Rectal smooth muscle tissue (tissue), 1 donor: ENCODE results near the gene LRP1.
A peak's percentile ranks its signal among the peaks of the same experiment; 100 is the strongest.

Experiments used
- H3K27ac ChIP-seq: one replicate; pipeline ENCODE4 v1.7.0; 2013; ENCODE audit warnings: low read depth, low read length, inconsistent platforms
- H3K27me3 ChIP-seq: one replicate; pipeline ENCODE4 v1.7.0; 2013; ENCODE audit warnings: low read length; ENCODE audit not compliant: control insufficient read depth, insufficient read depth
- H3K36me3 ChIP-seq: one replicate; pipeline ENCODE4 v1.7.0; 2013; ENCODE audit warnings: low read length; ENCODE audit not compliant: control insufficient read depth, insufficient read depth
- H3K4me1 ChIP-seq: one replicate; pipeline ENCODE4 v1.7.0; 2013; ENCODE audit warnings: low read length; ENCODE audit not compliant: control insufficient read depth, insufficient read depth
- H3K4me3 ChIP-seq: one replicate; pipeline ENCODE4 v1.7.0; 2013; ENCODE audit warnings: low read length
- H3K9ac ChIP-seq: one replicate; pipeline ENCODE4 v1.7.0; 2013; ENCODE audit warnings: low read length

The LRP1 gene

DNA sequence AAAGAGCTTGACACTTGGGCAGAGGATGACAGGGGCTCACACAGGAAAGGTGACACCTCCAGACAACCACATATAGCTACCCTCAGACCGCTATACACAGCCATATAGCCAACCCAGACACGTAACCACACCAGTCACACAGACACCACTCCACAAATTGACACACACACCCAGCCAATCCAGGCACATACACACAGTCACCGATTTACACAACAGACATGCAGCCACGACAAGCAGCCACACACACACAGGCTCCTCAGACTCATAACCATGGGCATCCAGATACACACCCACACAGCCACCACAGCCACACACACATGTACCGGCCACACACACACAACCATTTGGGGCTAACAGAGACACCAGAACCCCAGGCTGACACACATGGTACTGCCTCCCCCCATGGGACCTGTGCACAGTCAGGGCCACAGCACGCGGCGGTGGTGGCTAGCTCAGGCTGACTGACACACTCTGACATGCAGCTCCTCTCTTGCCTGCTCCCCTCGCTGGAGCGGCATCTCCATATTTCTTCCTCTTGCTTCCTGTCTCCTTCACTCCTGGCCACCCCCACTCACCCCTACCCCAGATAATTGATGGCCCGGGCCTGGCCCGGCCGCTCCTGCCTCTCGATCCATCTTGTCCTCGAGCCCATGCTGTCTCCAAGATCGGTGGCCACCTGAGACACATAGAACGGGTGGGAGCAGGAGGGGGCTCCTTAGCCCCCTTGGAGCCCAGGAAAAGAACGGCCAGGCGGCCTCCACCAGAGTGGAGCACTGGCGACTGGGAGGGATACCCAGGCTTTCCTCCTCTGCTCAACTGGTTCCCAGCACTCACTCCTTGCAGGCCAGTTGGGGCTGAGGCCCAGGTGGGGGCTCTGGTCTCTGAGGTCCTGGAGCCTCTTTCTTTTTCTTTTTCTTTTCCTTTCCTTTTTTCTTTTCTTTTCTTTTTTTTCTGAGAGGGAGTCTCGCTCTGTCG is 95.2 kb downstream of the LRP1 start:
- Histone ChIP-seq H3K4me3 (no peak overlapping the region), H3K9ac (no peak overlapping the region), H3K27me3 (peaks cover 68% of the 10 kb centered on the region), H3K36me3 (no peaks in the 10 kb centered on the region), H3K4me1 (no peaks in the 10 kb centered on the region), H3K27ac (no peak overlapping the region)

DNA sequence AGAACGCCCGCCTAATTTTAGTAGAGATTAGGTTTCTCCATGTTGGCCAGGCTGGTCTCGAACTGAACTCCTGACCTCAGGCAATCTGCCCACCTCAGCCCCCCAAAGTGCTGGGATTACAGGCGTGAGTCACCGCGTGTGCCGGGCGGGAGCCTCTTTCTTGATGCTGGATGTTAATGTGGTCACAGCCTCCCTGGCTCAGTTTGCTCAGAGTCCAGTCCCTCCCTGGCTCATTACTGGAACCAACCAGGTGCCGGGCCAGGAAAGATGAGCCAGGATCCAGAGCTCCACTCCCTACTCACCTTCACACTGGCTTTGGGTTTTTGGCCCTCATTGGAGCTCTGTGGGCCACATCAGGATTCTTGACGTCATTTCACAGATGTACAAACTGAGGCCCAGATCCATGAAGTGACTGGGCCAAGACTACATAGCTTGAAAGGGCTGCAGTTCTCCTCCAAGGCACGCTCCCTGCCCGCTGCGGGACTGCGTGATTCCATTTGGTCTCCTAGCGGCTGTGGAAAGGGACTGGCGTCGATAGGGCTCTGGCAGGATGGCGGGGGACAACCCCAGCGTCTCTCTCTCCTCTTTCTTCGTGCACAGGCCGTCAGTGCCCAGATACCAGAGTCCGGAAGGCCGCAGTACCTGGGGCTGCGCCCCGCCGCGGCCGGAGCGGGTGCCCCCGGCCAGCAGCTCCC is 96.1 kb downstream of the LRP1 start:
- no peak overlapping the region for H3K9ac ChIP-seq
- H3K36me3 ChIP-seq = no peaks in the 10 kb centered on the region
- peak overlapping the region; percentile 15 for H3K4me3 ChIP-seq
- no peak overlapping the region for H3K27ac ChIP-seq
- peaks cover 59% of the 10 kb centered on the region for H3K27me3 ChIP-seq
- H3K4me1 ChIP-seq = no peaks in the 10 kb centered on the region

DNA sequence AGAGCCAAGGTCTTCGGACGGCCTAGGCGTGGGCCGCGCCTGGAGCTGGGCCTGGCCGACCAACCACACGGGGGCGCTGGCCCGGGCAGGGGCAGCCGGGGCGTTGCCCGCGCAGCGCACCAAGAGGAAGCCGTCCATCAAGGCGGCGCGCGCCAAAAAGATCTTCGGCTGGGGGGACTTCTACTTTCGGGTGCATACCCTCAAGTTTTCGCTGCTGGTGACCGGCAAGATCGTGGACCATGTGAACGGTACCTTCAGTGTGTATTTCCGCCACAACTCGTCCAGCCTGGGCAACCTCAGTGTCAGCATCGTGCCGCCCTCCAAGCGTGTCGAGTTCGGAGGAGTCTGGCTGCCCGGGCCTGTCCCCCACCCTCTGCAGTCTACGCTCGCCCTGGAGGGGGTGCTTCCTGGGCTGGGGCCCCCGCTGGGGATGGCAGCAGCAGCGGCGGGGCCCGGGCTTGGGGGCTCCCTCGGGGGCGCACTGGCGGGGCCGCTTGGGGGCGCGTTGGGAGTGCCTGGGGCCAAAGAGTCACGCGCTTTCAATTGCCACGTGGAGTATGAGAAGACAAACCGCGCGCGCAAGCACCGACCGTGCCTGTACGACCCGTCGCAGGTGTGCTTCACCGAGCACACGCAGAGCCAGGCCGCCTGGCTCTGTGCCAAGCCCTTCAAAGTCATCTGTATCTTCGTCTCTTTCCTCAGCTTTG is 96.8 kb downstream of the LRP1 start:
- Histone ChIP-seq H3K36me3 (no peaks in the 10 kb centered on the region), H3K9ac (no peak overlapping the region), H3K4me3 (no peak overlapping the region), H3K27ac (no peak overlapping the region), H3K4me1 (no peaks in the 10 kb centered on the region), H3K27me3 (peaks cover 53% of the 10 kb centered on the region)

DNA sequence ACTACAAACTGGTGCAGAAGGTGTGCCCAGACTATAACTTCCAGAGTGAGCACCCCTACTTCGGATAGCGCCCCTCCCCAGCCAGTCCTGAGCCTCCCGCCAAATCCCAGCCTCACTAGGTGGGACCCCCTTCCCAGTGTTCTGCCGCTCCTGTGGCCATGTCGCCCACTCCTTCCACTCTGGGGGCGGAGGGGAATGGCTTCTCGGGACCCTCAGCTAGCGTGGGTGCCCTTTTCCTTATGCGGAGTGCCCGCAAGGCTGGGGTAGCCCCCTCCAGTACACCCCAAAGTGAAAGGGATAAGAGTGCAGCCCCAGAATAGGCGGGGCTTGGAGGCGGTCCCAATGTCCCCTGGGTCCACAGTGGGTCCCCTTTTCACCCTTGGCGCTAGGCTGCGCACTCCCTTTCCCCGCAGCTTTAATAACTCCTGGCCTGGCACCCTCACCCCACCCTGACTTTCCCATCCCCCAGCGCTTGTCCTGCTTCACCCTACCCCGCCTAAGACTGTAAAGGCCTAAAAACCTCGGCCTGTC is 97.5 kb downstream of the LRP1 start:
- H3K9ac ChIP-seq = no peak overlapping the region
- peaks cover 50% of the 10 kb centered on the region for H3K27me3 ChIP-seq
- no peaks in the 10 kb centered on the region for H3K36me3 ChIP-seq
- no peak overlapping the region for H3K4me3 ChIP-seq
- H3K27ac ChIP-seq = no peak overlapping the region
- H3K4me1 ChIP-seq = no peaks in the 10 kb centered on the region

DNA sequence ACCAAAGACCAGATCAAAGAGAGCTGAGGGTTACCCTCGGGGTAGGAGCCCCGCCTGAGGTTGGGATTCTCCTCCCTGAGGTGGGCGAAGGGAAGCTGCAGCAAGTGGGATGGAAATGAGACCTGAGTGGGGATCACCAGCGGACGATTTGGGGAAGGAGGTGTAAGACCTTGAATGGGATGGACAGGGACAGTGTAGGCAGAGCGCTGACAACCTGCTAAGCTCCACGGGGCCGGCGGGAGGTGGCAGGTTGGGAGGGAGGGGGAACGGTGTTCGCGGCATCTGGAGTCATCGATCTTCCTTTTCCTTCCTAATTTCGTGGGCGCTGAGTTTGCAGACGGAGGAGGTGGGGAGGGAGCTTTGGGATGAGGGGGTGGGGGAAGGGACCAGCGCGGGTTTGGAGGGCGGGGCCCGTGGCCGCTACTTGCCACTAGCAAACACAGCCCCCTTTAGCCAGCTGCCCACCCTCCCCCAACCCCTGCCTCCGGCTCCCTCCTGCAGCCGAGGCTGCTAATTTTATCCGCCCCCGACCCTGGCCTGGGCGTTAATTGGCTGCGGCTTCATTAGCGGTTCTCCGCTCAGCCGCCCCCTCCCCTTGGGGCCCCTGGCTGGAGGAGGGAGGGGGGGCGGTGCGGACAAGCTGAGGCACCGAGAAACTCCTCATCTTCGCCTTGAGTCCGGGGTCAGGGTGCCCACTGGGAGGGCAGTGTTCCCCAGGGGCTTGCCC is 98.5 kb downstream of the LRP1 start:
- Histone ChIP-seq H3K4me3 (no peak overlapping the region), H3K36me3 (peaks cover 4% of the 10 kb centered on the region), H3K27me3 (peaks cover 40% of the 10 kb centered on the region), H3K9ac (no peak overlapping the region), H3K4me1 (no peaks in the 10 kb centered on the region), H3K27ac (no peak overlapping the region)

DNA sequence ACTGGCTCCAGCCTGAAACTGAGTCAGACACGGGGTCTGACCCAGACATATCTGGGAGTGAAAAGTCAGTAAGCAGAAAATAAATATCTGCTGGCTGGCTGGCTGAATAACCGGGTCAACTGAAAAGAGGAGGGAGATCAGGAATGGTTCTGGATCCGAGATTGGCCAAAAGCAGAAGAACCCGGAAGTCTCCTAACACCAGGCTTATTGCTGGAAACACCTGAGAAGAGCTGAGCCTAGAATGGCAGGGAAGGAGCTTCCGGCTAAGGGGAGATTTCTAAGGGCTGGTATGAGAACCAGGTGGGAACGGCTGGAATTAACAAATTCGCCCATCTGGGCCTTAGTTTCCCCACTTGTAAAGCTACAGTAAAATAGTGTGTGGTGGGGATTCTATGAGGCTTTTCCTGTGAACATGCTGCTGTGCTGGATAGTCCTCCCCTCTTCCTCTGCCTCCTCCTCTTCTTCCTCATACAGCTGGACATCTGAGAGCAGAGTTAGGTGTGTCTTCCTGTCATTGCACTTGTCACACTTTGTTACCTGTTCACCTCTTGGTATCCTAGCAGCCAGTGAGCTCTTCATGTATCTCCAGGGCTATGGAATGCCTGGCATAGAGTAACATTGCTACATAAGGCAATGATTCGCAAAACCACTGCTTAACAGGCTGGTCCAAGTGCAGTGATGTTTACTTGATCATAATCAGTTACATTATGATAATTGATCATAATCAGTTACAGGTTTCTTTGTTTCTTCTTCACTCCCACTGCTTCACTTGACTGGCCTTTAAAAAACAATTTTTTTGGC is 99.2 kb downstream of the LRP1 start:
- no peak overlapping the region for H3K9ac ChIP-seq
- peaks cover 33% of the 10 kb centered on the region for H3K27me3 ChIP-seq
- no peaks in the 10 kb centered on the region for H3K4me1 ChIP-seq
- H3K4me3 ChIP-seq = no peak overlapping the region
- H3K36me3 ChIP-seq = peaks cover 12% of the 10 kb centered on the region
- no peak overlapping the region for H3K27ac ChIP-seq

DNA sequence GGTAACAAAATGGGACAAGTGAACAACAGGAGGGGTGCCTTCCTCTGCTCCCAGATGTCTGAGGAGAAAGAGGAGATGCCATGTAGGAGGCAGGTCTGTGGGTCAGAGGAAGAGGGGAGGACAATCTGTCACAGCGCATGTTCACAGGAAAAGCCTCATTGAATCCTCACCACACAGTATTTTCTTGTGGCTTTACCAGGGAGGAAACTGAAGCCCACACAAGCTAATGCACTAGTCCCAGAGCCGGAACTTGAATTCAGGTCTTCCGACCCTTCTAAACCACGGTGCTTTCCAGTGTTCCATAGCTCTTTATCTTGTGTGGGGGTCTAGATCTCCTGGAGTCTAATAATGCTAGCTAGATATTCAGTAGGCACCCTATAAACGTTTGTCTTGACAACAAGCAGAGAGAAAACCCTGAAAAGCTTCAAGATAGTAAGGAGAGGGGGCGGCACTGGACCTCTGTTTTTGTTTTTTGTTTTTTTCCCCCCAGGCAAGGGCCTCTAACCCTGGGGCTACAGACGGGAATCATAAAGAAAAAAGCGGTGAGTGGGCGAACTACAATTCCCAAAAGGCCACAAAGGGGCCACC is 100.9 kb downstream of the LRP1 start:
- no peaks in the 10 kb centered on the region for H3K4me1 ChIP-seq
- peak overlapping the region; percentile 77 for H3K4me3 ChIP-seq
- H3K27ac ChIP-seq = no peak overlapping the region
- H3K27me3 ChIP-seq = peaks cover 18% of the 10 kb centered on the region
- H3K9ac ChIP-seq = no peak overlapping the region
- H3K36me3 ChIP-seq = peaks cover 25% of the 10 kb centered on the region

DNA sequence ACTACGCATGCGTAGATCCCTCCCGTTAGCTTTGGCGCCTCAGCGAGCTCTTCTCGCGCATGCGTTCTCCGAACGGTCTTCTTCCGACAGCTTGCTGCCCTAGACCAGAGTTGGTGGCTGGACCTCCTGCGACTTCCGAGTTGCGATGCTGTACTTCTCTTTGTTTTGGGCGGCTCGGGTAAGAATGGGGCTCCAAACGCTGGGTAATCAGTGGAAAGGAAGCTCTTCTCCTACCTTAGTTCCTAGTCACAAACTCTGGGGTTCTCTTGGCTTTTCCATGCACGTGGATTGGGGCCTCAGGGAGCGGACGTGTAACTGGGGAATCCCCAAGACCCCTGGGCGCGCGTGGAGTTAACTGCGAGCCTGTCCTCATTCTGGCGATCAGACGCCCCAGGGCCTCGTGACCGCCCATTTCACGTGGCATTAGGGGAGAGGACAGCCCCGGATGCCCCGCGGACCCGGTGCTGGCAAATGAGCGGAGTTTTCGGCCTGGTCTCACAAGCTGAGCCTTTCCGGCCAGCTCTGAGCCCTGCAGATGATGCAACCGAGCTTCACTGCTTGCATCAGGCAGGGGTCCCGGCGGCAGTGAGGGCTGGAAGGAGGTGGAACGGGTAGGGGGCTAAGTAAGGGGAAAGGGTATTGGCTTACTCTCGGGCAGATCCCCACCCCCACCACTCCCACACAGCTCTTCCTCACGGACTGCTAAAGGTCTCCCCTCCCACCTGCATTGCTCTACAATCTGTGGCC is 101.5 kb downstream of the LRP1 start, which contains the start of gene SHMT2:
TSS of gene SHMT2 (plus strand) at position 78 of the 747 bp plus-strand sequence. CDS start at position 146, 68 bp downstream.
- Histone ChIP-seq H3K27ac (no peak within 1 kb of the TSS), H3K27me3 (peaks cover 12% of the 10 kb centered on the region), H3K4me3 (peak within 1 kb of the TSS; percentile 77), H3K4me1 (no peaks in the 10 kb centered on the region), H3K36me3 (peaks cover 25% of the 10 kb centered on the region), H3K9ac (no peak within 1 kb of the TSS)

DNA sequence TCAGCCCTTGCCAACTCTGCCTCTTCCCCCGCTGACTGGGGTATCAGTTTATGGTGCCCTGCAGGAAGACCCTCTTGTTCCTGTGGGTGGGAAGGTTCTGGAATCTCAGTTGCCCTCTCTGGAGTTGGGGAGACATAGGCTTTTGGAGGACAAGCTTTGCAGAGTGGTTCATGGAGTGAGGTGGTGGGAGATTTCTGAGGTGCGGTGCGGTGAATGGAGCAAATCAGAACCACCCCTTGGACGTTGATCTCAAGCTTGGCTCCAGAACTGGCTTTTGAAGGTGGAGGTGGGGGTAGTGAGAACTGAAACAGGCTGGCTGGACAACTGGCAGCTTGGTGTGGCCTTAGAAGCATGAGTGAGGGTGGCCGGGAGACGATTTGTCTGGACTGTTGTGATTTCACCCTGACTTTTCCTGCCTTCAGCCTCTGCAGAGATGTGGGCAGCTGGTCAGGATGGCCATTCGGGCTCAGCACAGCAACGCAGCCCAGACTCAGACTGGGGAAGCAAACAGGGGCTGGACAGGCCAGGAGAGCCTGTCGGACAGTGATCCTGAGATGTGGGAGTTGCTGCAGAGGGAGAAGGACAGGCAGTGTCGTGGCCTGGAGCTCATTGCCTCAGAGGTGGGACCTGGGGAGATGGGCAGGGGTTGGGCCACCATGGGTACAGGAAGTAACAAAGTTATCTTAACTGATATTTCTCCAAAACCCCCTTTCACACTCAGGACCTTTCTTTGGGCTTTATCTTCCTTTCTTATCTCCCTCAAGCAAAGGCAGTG is 102.3 kb downstream of the LRP1 start:
- Histone ChIP-seq H3K4me3 (peak overlapping the region; percentile 77), H3K4me1 (no peaks in the 10 kb centered on the region), H3K27me3 (peaks cover 11% of the 10 kb centered on the region), H3K36me3 (peaks cover 25% of the 10 kb centered on the region), H3K9ac (no peak overlapping the region), H3K27ac (no peak overlapping the region)
